Measurements from ENCODE around the gene ZGLP1.
"Not testable (repeated sequence)": the region's sequence is repeated elsewhere in the genome, so short reads cannot be mapped to it uniquely, and the experiment has no call there.

ZGLP1 gene

DNA sequence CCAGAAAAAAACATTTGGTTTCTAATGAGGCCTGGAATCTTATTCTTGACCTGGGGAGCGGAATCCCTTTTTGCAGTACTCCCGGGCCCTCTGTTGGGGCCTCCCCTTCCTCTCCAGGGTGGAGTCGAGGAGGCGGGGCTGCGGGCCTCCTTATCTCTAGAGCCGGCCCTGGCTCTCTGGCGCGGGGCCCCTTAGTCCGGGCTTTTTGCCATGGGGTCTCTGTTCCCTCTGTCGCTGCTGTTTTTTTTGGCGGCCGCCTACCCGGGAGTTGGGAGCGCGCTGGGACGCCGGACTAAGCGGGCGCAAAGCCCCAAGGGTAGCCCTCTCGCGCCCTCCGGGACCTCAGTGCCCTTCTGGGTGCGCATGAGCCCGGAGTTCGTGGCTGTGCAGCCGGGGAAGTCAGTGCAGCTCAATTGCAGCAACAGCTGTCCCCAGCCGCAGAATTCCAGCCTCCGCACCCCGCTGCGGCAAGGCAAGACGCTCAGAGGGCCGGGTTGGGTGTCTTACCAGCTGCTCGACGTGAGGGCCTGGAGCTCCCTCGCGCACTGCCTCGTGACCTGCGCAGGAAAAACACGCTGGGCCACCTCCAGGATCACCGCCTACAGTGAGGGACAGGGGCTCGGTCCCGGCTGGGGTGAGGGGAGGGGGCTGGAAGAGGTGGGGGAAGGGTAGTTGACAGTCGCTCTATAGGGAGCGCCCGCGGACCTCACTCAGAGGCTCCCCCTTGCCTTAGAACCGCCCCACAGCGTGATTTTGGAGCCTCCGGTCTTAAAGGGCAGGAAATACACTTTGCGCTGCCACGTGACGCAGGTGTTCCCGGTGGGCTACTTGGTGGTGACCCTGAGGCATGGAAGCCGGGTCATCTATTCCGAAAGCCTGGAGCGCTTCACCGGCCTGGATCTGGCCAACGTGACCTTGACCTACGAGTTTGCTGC is 22.5 kb downstream of the ZGLP1 start, which contains the start of gene ICAM4:
TSS of gene ICAM4 (plus strand) at position 153 of the 935 bp plus-strand sequence. CDS start at position 211, 58 bp downstream.
- Histone ChIP-seq H3K4me1 (ENCODE audit: control insufficient read depth, insufficient read depth, low read length, unreplicated experiment) (no peaks in the 10 kb centered on the region), H3K79me2 (ENCODE audit: control insufficient read depth, insufficient read depth, low read length, unreplicated experiment) (no peaks in the 10 kb centered on the region), H3K27ac (ENCODE audit: low read depth, low read length) (no peak within 1 kb of the TSS), H3K4me3 (ENCODE audit: low read depth, low read length) (no peak within 1 kb of the TSS), H3K36me3 (ENCODE audit: insufficient read depth, low read length) (no peaks in the 10 kb centered on the region; the same call in 1 of the 2 replicates), H3K27me3 (ENCODE audit: insufficient read depth, low read length) (0 out of 2 replicates have a peak, but pooled peaks cover 3% of the 10 kb centered on the region), H2AFZ (ENCODE audit: low read length, unreplicated experiment) (no peak within 1 kb of the TSS)

DNA sequence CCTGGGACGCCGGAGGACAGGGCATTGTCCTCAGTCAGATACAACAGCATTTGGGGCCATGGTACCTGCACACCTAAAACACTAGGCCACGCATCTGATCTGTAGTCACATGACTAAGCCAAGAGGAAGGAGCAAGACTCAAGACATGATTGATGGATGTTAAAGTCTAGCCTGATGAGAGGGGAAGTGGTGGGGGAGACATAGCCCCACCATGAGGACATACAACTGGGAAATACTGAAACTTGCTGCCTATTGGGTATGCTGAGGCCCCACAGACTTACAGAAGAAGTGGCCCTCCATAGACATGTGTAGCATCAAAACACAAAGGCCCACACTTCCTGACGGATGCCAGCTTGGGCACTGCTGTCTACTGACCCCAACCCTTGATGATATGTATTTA is 24.2 kb downstream of the ZGLP1 start:
- no peak overlapping the region for H3K27ac ChIP-seq (ENCODE audit: low read depth, low read length)
- no peaks in the 10 kb centered on the region; the same call in 1 of the 2 replicates for H3K36me3 ChIP-seq (ENCODE audit: insufficient read depth, low read length)
- H2AFZ ChIP-seq (ENCODE audit: low read length, unreplicated experiment): no peak overlapping the region
- H3K4me3 ChIP-seq (ENCODE audit: low read depth, low read length): no peak overlapping the region
- no peaks in the 10 kb centered on the region for H3K4me1 ChIP-seq (ENCODE audit: control insufficient read depth, insufficient read depth, low read length, unreplicated experiment)
- no peaks in the 10 kb centered on the region for H3K79me2 ChIP-seq (ENCODE audit: control insufficient read depth, insufficient read depth, low read length, unreplicated experiment)
- H3K27me3 ChIP-seq (ENCODE audit: insufficient read depth, low read length): no peaks in the 10 kb centered on the region

DNA sequence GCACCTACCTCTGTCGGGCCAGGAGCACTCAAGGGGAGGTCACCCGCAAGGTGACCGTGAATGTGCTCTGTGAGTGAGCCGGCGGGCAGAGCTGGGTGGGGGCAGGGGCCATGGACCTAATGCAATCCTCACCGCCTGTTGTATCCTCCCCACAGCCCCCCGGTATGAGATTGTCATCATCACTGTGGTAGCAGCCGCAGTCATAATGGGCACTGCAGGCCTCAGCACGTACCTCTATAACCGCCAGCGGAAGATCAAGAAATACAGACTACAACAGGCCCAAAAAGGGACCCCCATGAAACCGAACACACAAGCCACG is 24.7 kb downstream of the ZGLP1 start:
- Histone ChIP-seq H3K27ac (ENCODE audit: low read depth, low read length) (no peak overlapping the region), H3K79me2 (ENCODE audit: control insufficient read depth, insufficient read depth, low read length, unreplicated experiment) (no peaks in the 10 kb centered on the region), H3K27me3 (ENCODE audit: insufficient read depth, low read length) (no peaks in the 10 kb centered on the region), H3K4me3 (ENCODE audit: low read depth, low read length) (no peak overlapping the region), H3K36me3 (ENCODE audit: insufficient read depth, low read length) (no peaks in the 10 kb centered on the region; the same call in 1 of the 2 replicates), H3K4me1 (ENCODE audit: control insufficient read depth, insufficient read depth, low read length, unreplicated experiment) (no peaks in the 10 kb centered on the region), H2AFZ (ENCODE audit: low read length, unreplicated experiment) (no peak overlapping the region)

DNA sequence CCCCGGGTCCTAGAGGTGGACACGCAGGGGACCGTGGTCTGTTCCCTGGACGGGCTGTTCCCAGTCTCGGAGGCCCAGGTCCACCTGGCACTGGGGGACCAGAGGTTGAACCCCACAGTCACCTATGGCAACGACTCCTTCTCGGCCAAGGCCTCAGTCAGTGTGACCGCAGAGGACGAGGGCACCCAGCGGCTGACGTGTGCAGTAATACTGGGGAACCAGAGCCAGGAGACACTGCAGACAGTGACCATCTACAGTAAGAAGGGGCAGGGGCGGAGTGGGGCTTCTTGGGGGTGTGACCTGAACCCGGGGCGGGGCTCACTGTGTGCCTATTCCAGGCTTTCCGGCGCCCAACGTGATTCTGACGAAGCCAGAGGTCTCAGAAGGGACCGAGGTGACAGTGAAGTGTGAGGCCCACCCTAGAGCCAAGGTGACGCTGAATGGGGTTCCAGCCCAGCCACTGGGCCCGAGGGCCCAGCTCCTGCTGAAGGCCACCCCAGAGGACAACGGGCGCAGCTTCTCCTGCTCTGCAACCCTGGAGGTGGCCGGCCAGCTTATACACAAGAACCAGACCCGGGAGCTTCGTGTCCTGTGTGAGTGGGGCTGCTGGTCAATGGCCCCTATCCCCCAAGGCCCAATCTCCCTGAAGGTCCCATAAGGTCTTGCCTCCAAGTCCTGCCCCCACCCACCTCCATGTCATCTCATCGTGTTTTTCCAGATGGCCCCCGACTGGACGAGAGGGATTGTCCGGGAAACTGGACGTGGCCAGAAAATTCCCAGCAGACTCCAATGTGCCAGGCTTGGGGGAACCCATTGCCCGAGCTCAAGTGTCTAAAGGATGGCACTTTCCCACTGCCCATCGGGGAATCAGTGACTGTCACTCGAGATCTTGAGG is 25.3 kb downstream of the ZGLP1 start:
- H3K4me3 ChIP-seq (ENCODE audit: low read depth, low read length): no peak overlapping the region
- H3K79me2 ChIP-seq (ENCODE audit: control insufficient read depth, insufficient read depth, low read length, unreplicated experiment): no peaks in the 10 kb centered on the region
- H3K27ac ChIP-seq (ENCODE audit: low read depth, low read length): no peak overlapping the region
- no peaks in the 10 kb centered on the region for H3K27me3 ChIP-seq (ENCODE audit: insufficient read depth, low read length)
- no peaks in the 10 kb centered on the region for H3K4me1 ChIP-seq (ENCODE audit: control insufficient read depth, insufficient read depth, low read length, unreplicated experiment)
- H2AFZ ChIP-seq (ENCODE audit: low read length, unreplicated experiment): no peak overlapping the region
- peaks cover 2% of the 10 kb centered on the region; the same call in 1 of the 2 replicates for H3K36me3 ChIP-seq (ENCODE audit: insufficient read depth, low read length)

DNA sequence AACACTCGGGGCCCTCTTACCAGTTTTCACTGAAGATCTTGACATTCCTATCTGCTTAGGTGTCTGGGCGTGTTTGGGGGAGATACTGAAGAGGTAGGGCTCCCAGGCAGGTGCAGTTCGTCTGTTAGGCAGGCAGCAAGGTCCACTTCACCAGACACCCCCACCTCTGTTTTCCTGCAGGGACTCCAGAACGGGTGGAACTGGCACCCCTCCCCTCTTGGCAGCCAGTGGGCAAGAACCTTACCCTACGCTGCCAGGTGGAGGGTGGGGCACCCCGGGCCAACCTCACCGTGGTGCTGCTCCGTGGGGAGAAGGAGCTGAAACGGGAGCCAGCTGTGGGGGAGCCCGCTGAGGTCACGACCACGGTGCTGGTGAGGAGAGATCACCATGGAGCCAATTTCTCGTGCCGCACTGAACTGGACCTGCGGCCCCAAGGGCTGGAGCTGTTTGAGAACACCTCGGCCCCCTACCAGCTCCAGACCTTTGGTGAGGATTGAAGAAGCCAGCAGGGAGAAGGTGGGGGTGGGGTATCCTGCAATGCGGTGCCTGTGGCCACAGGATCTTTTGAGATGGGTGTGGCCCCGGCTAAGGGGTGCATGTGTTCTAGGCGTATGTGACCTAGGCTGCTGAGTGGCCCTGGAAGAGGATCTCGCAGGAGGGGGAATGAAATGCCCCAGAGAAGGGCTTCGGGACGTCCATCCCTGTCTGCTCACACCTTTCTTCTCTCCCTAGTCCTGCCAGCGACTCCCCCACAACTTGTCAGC is 26.1 kb downstream of the ZGLP1 start:
- Histone ChIP-seq H3K4me3 (ENCODE audit: low read depth, low read length) (no peak overlapping the region), H3K27me3 (ENCODE audit: insufficient read depth, low read length) (no peaks in the 10 kb centered on the region), H3K36me3 (ENCODE audit: insufficient read depth, low read length) (peaks cover 2% of the 10 kb centered on the region; the same call in 1 of the 2 replicates), H3K79me2 (ENCODE audit: control insufficient read depth, insufficient read depth, low read length, unreplicated experiment) (no peaks in the 10 kb centered on the region), H3K27ac (ENCODE audit: low read depth, low read length) (no peak overlapping the region), H2AFZ (ENCODE audit: low read length, unreplicated experiment) (no peak overlapping the region), H3K4me1 (ENCODE audit: control insufficient read depth, insufficient read depth, low read length, unreplicated experiment) (no peaks in the 10 kb centered on the region)

DNA sequence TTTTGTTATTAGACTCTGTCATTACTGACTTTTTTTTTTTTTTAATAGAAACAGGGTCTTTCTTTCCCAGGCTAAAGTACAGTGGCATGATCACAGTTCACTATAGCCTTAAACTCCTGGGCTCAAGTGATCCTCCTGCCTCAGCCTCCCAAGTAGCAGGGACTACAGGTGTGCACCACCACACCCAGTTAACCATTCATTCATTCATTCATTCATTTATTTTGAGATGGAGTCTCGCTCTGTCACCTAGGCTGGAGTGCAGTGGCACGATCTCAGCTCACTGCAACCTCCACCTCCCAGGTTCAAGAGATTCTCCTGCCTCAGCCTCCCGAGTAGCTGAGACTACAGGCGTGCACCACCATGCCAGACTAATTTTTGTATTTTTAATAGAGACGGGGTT is 27.6 kb downstream of the ZGLP1 start:
- not testable (repeated sequence) for H3K36me3 ChIP-seq (ENCODE audit: insufficient read depth, low read length); H3K4me3 ChIP-seq (ENCODE audit: low read depth, low read length); H3K79me2 ChIP-seq (ENCODE audit: control insufficient read depth, insufficient read depth, low read length, unreplicated experiment); H3K4me1 ChIP-seq (ENCODE audit: control insufficient read depth, insufficient read depth, low read length, unreplicated experiment); H3K27me3 ChIP-seq (ENCODE audit: insufficient read depth, low read length); H3K27ac ChIP-seq (ENCODE audit: low read depth, low read length); H2AFZ ChIP-seq (ENCODE audit: low read length, unreplicated experiment)

DNA sequence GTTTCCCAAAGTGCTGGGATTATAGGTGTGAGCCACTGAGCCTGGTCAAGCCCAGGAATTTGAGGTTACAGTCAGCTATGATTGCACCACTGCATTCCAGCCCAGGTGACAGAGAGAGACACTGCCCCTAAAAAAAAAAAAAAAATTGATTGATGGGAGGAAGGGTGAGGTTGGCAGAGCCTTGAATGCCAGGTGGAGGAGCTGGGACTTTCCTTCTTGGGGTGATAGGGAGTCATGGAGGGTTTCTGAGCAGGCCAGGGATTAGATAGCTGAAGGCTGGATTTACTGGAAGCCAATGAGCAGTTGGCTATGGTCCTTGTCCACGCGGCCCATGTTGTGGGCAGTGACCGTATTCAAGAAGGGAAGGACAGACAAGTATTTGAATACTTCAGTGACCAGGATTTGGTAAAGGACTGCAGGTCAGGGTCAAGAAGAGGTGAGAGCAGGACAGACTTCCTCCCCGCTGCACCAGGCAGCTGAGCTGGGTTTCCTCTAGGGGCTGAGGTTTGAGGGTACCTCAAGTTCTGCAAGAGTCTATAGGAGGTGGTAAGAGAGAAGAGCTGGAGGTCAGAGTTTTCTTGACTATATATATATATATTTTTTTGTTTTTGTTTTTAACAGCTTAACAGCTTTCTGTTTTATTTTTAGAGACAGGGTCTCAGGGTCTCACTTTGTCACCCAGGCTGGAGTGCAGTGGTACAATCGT is 29.7 kb downstream of the ZGLP1 start:
- Histone ChIP-seq H3K79me2 (ENCODE audit: control insufficient read depth, insufficient read depth, low read length, unreplicated experiment) (no peaks in the 10 kb centered on the region), H3K4me3 (ENCODE audit: low read depth, low read length) (no peak overlapping the region), H3K27me3 (ENCODE audit: insufficient read depth, low read length) (no peaks in the 10 kb centered on the region), H3K27ac (ENCODE audit: low read depth, low read length) (no peak overlapping the region), H2AFZ (ENCODE audit: low read length, unreplicated experiment) (no peak overlapping the region), H3K4me1 (ENCODE audit: control insufficient read depth, insufficient read depth, low read length, unreplicated experiment) (no peaks in the 10 kb centered on the region), H3K36me3 (ENCODE audit: insufficient read depth, low read length) (0 out of 2 replicates have a peak, but pooled peaks cover 2% of the 10 kb centered on the region)

DNA sequence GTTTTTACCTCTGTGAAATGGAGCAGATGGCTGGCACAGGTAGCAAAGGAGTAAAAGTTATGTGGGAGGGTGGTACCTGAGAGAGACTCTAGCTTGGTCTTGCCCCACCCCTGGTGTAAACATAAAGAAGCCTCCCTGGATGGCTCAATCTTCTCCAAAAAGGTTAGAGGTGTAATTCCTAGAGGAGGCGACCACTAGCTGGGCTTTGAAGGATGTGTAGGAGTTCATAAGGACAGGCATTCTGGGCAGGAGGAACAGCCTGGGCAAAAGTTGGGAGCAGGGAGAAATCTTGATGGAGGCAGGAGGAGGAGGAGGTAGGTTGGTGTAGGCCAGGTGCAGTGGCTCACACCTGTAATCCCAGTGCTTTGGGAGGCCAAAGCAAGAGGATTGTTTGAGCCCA is 30.7 kb downstream of the ZGLP1 start:
- H3K4me3 ChIP-seq (ENCODE audit: low read depth, low read length): no peak overlapping the region
- no peaks in the 10 kb centered on the region for H3K4me1 ChIP-seq (ENCODE audit: control insufficient read depth, insufficient read depth, low read length, unreplicated experiment)
- peaks cover 5% of the 10 kb centered on the region; the same call in 1 of the 2 replicates for H3K36me3 ChIP-seq (ENCODE audit: insufficient read depth, low read length)
- no peaks in the 10 kb centered on the region for H3K27me3 ChIP-seq (ENCODE audit: insufficient read depth, low read length)
- H3K27ac ChIP-seq (ENCODE audit: low read depth, low read length): no peak overlapping the region
- H3K79me2 ChIP-seq (ENCODE audit: control insufficient read depth, insufficient read depth, low read length, unreplicated experiment): no peaks in the 10 kb centered on the region
- no peak overlapping the region for H2AFZ ChIP-seq (ENCODE audit: low read length, unreplicated experiment)

DNA sequence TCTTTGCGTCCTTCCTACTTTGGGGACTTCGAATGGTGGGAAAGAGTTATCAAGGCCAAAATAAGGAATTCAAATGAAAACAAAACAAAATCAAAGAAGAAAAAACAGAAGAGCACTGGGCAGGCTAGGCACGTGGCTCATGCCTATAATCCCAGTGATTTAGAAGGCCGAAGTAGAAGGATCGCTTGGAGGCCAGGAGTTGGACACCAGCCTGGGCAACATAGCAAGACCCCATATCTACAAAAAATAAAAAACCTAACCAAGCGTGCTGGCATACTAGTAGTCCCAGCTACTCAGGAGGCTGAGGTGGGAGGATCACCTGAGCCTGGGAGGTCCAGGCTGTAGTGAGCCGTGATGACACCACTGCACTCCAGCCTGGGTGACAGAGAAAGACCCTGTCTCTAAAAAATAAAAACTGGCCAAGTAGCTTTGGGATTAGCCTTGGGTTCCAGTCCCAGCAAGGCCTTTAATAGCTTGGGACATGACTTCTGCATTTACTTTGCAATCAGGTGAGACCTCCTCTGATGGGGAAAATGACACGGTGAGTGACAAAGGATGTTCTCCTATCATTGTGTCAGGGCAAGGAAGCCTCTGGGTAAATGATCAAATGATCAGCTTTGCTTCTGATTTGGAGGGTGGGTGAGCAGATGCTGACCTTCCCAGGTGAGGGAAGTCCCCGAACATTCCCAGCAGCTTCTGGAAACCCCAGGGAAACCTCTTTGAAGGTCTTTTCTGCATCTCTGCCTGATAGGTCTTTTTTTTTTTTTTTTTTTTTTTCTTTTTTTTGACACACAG is 31.6 kb downstream of the ZGLP1 start:
- Histone ChIP-seq H3K36me3 (ENCODE audit: insufficient read depth, low read length) (peaks cover 5% of the 10 kb centered on the region; the same call in 1 of the 2 replicates), H3K27ac (ENCODE audit: low read depth, low read length) (no peak overlapping the region), H3K4me3 (ENCODE audit: low read depth, low read length) (no peak overlapping the region), H3K27me3 (ENCODE audit: insufficient read depth, low read length) (no peaks in the 10 kb centered on the region), H2AFZ (ENCODE audit: low read length, unreplicated experiment) (no peak overlapping the region), H3K4me1 (ENCODE audit: control insufficient read depth, insufficient read depth, low read length, unreplicated experiment) (no peaks in the 10 kb centered on the region), H3K79me2 (ENCODE audit: control insufficient read depth, insufficient read depth, low read length, unreplicated experiment) (no peaks in the 10 kb centered on the region)

All from ACC112 (cell line).